ENCODE measurements around the gene PGM2.

DNA sequence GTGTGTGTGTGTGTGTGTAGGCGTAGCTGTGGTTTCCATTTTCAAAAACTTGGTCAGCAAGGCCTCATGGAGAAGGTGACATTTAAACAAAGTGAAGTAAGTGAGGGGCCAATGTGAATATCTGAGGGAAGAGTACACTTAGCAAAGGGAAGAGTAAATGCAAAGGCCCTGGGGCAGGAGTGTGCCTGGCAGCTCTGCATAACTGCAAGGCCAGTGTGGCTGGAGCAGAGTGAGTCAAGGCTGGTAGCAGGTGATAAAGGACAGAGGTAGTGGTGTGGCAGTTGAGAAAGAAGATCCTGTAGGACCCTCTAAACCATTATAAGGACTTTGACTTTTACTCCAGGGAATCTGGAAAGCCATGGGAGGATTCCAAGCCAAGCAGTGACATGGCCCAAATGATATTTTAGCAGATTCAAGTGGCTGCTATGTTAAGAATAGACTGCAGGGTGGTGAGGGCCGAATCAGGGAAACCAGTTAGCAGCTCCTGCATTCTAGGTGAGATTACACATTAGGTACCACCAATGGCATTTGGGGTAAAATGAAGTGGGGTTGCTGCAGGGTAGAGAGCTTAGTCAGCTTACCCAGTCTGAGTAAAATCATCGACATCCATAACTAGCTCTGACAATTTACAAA is 58.5 kb downstream of the PGM2 start:
- TF ChIP-seq POLR2A (IDR thresholded peaks at IDR 0.05; ENCODE audit: low read depth, low read length) (no peak), POLR2AphosphoS5 (IDR thresholded peaks at IDR 0.05; ENCODE audit: low read depth, low read length) (no peak), TAF1 (IDR thresholded peaks at IDR 0.05; ENCODE audit: borderline replicate concordance, low read depth, low read length) (no peak)
